PC-9 (cell line): ENCODE data around the gene SV2A. TPM values are rescaled to one million over a fixed set of nuclear protein-coding genes. Genes with fewer than 3 reads are reported as not detected.

ENCODE experiments used
- BruUV-seq: library from RNA; stranded (reverse); fragments of 400-500 nt; replicated peaks from 2 replicates; lab custom pipeline; 2021; lab: Mats Ljungman, UMichigan
- CTCF ChIA-PET: fragments of 300-600 bp; sonication (Branson Sonifier 250); formaldehyde crosslinking; loops from one replicate; lab custom pipeline; 2022; ENCODE audit warnings: antibody characterized with exemption; lab: Charles Lee
- POLR2A ChIA-PET: fragments of 300-600 bp; sonication (Branson Sonifier 250); formaldehyde crosslinking; loops from one replicate; lab custom pipeline; 2022; ENCODE audit warnings: antibody characterized with exemption; ENCODE audit not compliant: unreplicated experiment; lab: Charles Lee
- DNase-seq, 2 experiments: peaks; one replicate each; pipeline versions ENCODE4 v3.0.0 to v3.0.0-alpha.2; 2015 to 2022; ENCODE audit warnings: mixed read lengths in 1 of 2
- H2AFZ ChIP-seq: fragments of 200-600 bp; sonication (generic); 2 replicates; pipeline ENCODE4 v1.8.1; 2017; ENCODE audit warnings: antibody characterized with exemption
- H3F3A ChIP-seq: fragments of 200-600 bp; sonication (generic); 2 replicates; pipeline ENCODE4 v1.8.1; 2017; ENCODE audit warnings: antibody characterized with exemption, mild to moderate bottlenecking, low read depth; ENCODE audit not compliant: insufficient read depth
- H3K27ac ChIP-seq: fragments of 200-600 bp; sonication (generic); 2 replicates; pipeline ENCODE4 v1.6.1; 2016; ENCODE audit warnings: mixed run types
- H3K27me3 ChIP-seq: fragments of 200-600 bp; sonication (generic); 2 replicates; pipeline ENCODE4 v1.6.1; 2016; ENCODE audit warnings: low read depth, mixed run types; ENCODE audit not compliant: insufficient read depth
- H3K36me3 ChIP-seq: fragments of 200-600 bp; sonication (generic); 2 replicates; pipeline ENCODE4 v1.6.1; 2016; ENCODE audit warnings: low read depth, mixed run types
- H3K4me1 ChIP-seq: fragments of 200-600 bp; sonication (generic); replicated peaks from 2 replicates; pipeline ENCODE4 v1.6.1; 2016; ENCODE audit warnings: mixed run types; ENCODE audit not compliant: insufficient read depth
- H3K4me2 ChIP-seq: fragments of 200-600 bp; sonication (generic); 2 replicates; pipeline ENCODE4 v1.6.1; 2017; ENCODE audit warnings: mixed run types
- H3K4me3 ChIP-seq: fragments of 200-600 bp; sonication (generic); 2 replicates; pipeline ENCODE4 v1.6.1; 2016; ENCODE audit warnings: mixed run types
- H3K79me2 ChIP-seq: fragments of 200-600 bp; sonication (generic); 2 replicates; pipeline ENCODE4 v1.6.1; 2017; ENCODE audit warnings: low read depth, mixed run types
- H3K9me2 ChIP-seq: fragments of 200-600 bp; sonication (generic); 2 replicates; pipeline ENCODE4 v1.8.1; 2017; ENCODE audit warnings: mild to moderate bottlenecking; ENCODE audit not compliant: insufficient read depth
- H3K9me3 ChIP-seq: fragments of 200-600 bp; sonication (generic); 2 replicates; pipeline ENCODE4 v1.8.1; 2016; ENCODE audit warnings: low read depth; ENCODE audit not compliant: insufficient read depth
- H4K20me1 ChIP-seq: fragments of 200-600 bp; sonication (generic); 2 replicates; pipeline ENCODE4 v1.8.1; 2017; ENCODE audit not compliant: insufficient read depth
- CTCF ChIP-seq: fragments of 200-600 bp; sonication (generic); conservative IDR thresholded peaks from 2 replicates; pipeline ENCODE4 v1.6.1; 2017; ENCODE audit warnings: mixed run types, antibody characterized with exemption, mild to moderate bottlenecking, moderate library complexity
- EZH2 ChIP-seq: fragments of 200-600 bp; sonication (generic); IDR thresholded peaks from 2 replicates; pipeline ENCODE4 v1.8.0; 2017; ENCODE audit warnings: antibody characterized with exemption, low read depth
- intact Hi-C: fragments of 100-400 bp; cut with micrococcal nuclease; formaldehyde crosslinking; loops from one replicate; pipeline ENCODE4 v1.10.0; 2022; ENCODE audit not compliant: unreplicated experiment
- total RNA-seq: library from RNA; stranded (reverse); gene quantifications from 2 replicates; pipeline ENCODE4 v1.2.3, GENCODE V29; 2021

SV2A gene
- total RNA-seq, 1 experiment from 2014 or later: 0.33 TPM

GRCh38 chr1:149933208-149933607 is 15.6 kb upstream of the SV2A start:
- no TSS peak for BruUV-seq
- peaks cover 32% of the 10 kb centered on the region for H3K4me1 ChIP-seq

GRCh38 chr1:149932474-149932873 is 14.8 kb upstream of the SV2A start:
- TF ChIP-seq EZH2 (no peak), CTCF (no peak)
- no peak overlapping the region for H3K27ac ChIP-seq

More at GRCh38 chr1:149933208-149933607, 15.6 kb upstream of the SV2A start:
- H4K20me1 ChIP-seq: no peaks in the 10 kb centered on the region
- no peaks in the 10 kb centered on the region for H3K9me3 ChIP-seq
- H3K36me3 ChIP-seq: peaks cover 6% of the 10 kb centered on the region; the same call in 1 of the 2 replicates
- H3F3A ChIP-seq: peaks cover 19% of the 10 kb centered on the region
- H3K27ac ChIP-seq: no peak overlapping the region
- H3K4me2 ChIP-seq: no peak overlapping the region
- H3K9me2 ChIP-seq: no peaks in the 10 kb centered on the region
- no peak overlapping the region for H2AFZ ChIP-seq
- H3K27me3 ChIP-seq: no peaks in the 10 kb centered on the region
- intact Hi-C loops: no loop called here
- CTCF ChIA-PET: no interaction called here
- no peak for TF ChIP-seq EZH2
- TF ChIP-seq CTCF: no peak
- POLR2A ChIA-PET: interaction anchor here (0.5 kb wide), 1 partner anchor 277 kb away, joined by 3 read pairs; no protein-coding TSS in a partner anchor
- H3K79me2 ChIP-seq: no peaks in the 10 kb centered on the region
- no peak overlapping the region for H3K4me3 ChIP-seq
- no peak for DNase-seq

GRCh38 chr1:149931212-149931790 is 13.7 kb upstream of the SV2A start:
- peak overlapping the region; percentile 10; the same call in 1 of the 2 replicates for H3K4me2 ChIP-seq
- H3K79me2 ChIP-seq: peaks cover 12% of the 10 kb centered on the region
- peaks cover 29% of the 10 kb centered on the region for H3K4me1 ChIP-seq
- no peak overlapping the region for H3K4me3 ChIP-seq
- H3K36me3 ChIP-seq: peaks cover 11% of the 10 kb centered on the region
- H4K20me1 ChIP-seq: peaks cover under 1% of the 10 kb centered on the region; the same call in 1 of the 2 replicates
- H3K9me2 ChIP-seq: no peaks in the 10 kb centered on the region
- TF ChIP-seq EZH2 (no peak), CTCF (no peak)
- H3K27me3 ChIP-seq: no peaks in the 10 kb centered on the region
- H3F3A ChIP-seq: peaks cover 4% of the 10 kb centered on the region; the same call in 1 of the 2 replicates
- peak overlapping the region; percentile 42; the same call in 1 of the 2 replicates for H3K27ac ChIP-seq
- intact Hi-C loops: no loop called here
- no peak overlapping the region for H2AFZ ChIP-seq
- ChIA-PET POLR2A (no interaction called here), CTCF (no interaction called here)
- DNase-seq: no peak
- no peaks in the 10 kb centered on the region for H3K9me3 ChIP-seq
- BruUV-seq: no TSS peak

More at GRCh38 chr1:149932474-149932873, 14.8 kb upstream of the SV2A start:
- peaks cover 25% of the 10 kb centered on the region for H3K4me1 ChIP-seq
- CTCF ChIA-PET: no interaction called here
- no TSS peak for BruUV-seq
- H3K4me2 ChIP-seq: no peak overlapping the region
- peaks cover 15% of the 10 kb centered on the region for H3F3A ChIP-seq
- H3K36me3 ChIP-seq: peaks cover 6% of the 10 kb centered on the region; the same call in 1 of the 2 replicates
- H3K27me3 ChIP-seq: no peaks in the 10 kb centered on the region
- H4K20me1 ChIP-seq: no peaks in the 10 kb centered on the region
- H3K9me3 ChIP-seq: no peaks in the 10 kb centered on the region
- H3K79me2 ChIP-seq: peaks cover under 1% of the 10 kb centered on the region
- POLR2A ChIA-PET: no interaction called here
- H3K9me2 ChIP-seq: no peaks in the 10 kb centered on the region
- no peak overlapping the region for H3K4me3 ChIP-seq
- intact Hi-C loops: no loop called here
- H2AFZ ChIP-seq: no peak overlapping the region
- no peak for DNase-seq
